Measurements from ENCODE around the gene PLA1A. TPM values are rescaled to one million over a fixed set of nuclear protein-coding genes. Genes with fewer than 3 reads are reported as not detected.

PLA1A gene
- total and polyA plus RNA-seq, 10 of the 15 experiments (the other 5 are each of a cell fraction or from before 2014, with no cell fraction given) = 2.9 to 106 (median 4.8) TPM

DNA sequence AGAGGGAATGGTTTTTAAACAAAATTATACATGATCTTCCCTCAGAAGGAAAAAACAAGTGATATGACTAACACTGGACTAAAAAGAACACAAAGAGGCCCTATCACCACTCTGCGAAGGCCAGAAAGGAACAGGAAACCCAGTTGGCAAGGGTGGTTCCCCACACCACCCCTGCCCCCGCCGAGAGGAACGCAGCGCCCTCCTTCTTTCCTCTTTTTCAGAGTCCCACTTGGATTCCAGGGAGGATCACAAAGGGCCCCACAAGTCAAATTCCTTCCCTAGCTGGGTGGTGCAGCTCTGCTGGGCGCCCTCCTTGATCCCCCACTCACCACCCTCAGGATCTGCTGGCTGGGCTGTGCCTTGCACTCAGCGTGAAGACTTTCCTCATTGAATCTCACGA is 29.8 kb downstream of the PLA1A start (continued):
- TF ChIP-seq, protein P1, sequence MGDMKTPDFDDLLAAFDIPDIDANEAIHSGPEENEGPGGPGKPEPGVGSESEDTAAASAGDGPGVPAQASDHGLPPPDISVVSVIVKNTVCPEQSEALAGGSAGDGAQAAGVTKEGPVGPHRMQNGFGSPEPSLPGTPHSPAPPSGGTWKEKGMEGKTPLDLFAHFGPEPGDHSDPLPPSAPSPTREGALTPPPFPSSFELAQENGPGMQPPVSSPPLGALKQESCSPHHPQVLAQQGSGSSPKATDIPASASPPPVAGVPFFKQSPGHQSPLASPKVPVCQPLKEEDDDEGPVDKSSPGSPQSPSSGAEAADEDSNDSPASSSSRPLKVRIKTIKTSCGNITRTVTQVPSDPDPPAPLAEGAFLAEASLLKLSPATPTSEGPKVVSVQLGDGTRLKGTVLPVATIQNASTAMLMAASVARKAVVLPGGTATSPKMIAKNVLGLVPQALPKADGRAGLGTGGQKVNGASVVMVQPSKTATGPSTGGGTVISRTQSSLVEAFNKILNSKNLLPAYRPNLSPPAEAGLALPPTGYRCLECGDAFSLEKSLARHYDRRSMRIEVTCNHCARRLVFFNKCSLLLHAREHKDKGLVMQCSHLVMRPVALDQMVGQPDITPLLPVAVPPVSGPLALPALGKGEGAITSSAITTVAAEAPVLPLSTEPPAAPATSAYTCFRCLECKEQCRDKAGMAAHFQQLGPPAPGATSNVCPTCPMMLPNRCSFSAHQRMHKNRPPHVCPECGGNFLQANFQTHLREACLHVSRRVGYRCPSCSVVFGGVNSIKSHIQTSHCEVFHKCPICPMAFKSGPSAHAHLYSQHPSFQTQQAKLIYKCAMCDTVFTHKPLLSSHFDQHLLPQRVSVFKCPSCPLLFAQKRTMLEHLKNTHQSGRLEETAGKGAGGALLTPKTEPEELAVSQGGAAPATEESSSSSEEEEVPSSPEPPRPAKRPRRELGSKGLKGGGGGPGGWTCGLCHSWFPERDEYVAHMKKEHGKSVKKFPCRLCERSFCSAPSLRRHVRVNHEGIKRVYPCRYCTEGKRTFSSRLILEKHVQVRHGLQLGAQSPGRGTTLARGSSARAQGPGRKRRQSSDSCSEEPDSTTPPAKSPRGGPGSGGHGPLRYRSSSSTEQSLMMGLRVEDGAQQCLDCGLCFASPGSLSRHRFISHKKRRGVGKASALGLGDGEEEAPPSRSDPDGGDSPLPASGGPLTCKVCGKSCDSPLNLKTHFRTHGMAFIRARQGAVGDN (IDR thresholded peaks at IDR 0.05) = peak; percentile 60; the same call in 1 of the 2 replicates
- TF ChIP-seq, protein P2, sequence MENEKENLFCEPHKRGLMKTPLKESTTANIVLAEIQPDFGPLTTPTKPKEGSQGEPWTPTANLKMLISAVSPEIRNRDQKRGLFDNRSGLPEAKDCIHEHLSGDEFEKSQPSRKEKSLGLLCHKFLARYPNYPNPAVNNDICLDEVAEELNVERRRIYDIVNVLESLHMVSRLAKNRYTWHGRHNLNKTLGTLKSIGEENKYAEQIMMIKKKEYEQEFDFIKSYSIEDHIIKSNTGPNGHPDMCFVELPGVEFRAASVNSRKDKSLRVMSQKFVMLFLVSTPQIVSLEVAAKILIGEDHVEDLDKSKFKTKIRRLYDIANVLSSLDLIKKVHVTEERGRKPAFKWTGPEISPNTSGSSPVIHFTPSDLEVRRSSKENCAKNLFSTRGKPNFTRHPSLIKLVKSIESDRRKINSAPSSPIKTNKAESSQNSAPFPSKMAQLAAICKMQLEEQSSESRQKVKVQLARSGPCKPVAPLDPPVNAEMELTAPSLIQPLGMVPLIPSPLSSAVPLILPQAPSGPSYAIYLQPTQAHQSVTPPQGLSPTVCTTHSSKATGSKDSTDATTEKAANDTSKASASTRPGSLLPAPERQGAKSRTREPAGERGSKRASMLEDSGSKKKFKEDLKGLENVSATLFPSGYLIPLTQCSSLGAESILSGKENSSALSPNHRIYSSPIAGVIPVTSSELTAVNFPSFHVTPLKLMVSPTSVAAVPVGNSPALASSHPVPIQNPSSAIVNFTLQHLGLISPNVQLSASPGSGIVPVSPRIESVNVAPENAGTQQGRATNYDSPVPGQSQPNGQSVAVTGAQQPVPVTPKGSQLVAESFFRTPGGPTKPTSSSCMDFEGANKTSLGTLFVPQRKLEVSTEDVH (IDR thresholded peaks at IDR 0.05; ENCODE audit: low read depth, partially characterized antibody) = no peak
- TF ChIP-seq, protein P3, sequence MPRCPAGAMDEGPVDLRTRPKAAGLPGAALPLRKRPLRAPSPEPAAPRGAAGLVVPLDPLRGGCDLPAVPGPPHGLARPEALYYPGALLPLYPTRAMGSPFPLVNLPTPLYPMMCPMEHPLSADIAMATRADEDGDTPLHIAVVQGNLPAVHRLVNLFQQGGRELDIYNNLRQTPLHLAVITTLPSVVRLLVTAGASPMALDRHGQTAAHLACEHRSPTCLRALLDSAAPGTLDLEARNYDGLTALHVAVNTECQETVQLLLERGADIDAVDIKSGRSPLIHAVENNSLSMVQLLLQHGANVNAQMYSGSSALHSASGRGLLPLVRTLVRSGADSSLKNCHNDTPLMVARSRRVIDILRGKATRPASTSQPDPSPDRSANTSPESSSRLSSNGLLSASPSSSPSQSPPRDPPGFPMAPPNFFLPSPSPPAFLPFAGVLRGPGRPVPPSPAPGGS (IDR thresholded peaks at IDR 0.05; ENCODE audit: borderline replicate concordance, insufficient read depth, low read depth, low read length, poor library complexity, severe bottlenecking) = peak; percentile 54
- TF ChIP-seq SUZ12 (IDR thresholded peaks at IDR 0.05; ENCODE audit: unreplicated experiment) = no peak
- TF ChIP-seq, protein P4, sequence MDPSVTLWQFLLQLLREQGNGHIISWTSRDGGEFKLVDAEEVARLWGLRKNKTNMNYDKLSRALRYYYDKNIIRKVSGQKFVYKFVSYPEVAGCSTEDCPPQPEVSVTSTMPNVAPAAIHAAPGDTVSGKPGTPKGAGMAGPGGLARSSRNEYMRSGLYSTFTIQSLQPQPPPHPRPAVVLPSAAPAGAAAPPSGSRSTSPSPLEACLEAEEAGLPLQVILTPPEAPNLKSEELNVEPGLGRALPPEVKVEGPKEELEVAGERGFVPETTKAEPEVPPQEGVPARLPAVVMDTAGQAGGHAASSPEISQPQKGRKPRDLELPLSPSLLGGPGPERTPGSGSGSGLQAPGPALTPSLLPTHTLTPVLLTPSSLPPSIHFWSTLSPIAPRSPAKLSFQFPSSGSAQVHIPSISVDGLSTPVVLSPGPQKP (IDR thresholded peaks at IDR 0.05; ENCODE audit: low read depth, low read length) = no peak

All from GM12878 (cell line).